GM18526 (cell line): Measurements from ENCODE around the gene PTDSS2.

Experiments used
- POLR2A ChIP-seq: IDR thresholded peaks from 3 replicates; pipeline ENCODE4 v1.6.1; 2011; ENCODE audit not compliant: insufficient read length; ENCODE audit errors: extremely low read depth

PTDSS2 gene

DNA sequence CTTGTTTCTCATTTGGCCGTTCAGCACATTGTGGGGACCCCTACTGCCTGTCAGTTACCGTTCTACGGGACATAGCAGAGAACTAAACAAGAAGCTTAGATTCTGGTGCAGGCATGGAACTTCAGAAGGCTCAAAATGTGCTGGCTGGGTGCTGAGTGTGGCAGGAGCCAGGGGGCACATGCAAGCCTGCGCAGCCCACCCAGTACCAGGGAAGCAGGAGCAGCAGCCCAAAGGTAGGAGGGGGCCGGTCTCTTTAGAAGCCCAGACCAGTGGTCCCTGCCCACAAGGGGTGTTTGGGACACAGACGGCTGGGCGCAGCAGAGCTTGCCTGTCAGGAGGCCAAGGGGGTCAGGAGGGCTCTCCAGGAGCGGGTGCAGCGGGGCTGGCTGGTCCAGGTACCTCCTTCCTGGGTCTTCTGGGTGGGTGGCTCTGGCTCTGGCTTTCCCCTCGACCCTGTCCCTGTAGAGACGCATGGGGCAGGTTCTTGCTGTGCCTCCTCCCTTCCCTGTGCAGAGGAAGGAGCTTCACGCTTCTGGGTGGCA is 2.2 kb downstream of the PTDSS2 start:
- TF ChIP-seq POLR2A, result no peak

DNA sequence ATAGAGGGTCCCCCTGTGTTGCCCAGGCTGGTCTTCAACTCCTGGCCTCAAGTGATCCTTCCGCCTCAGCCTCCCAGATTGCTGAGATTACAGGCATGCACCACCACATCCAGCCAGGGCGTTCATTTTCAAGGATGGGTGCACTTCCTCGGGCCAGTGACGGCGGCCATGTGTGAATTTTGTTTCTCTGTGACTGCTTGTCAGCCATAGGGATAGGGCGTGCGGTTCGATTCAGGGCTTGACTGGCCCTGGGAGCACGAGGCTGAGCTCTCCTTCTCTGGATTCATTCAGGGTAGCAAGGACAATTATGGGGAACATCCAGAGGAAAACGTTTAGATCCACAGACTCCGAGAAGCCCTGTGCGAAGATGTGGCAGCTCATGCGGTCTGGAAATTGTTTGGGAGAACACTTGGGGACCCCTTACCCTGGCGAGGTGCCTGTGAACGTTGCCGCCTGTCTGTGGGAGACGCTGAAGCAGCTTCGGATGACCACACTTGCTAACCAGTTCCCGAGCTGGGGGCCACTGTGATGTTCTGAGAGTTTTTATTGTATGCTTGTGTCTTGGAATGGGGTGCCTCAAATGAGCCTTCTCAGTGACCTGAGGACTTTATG is 2.9 kb downstream of the PTDSS2 start:
- TF ChIP-seq POLR2A, result no peak

DNA sequence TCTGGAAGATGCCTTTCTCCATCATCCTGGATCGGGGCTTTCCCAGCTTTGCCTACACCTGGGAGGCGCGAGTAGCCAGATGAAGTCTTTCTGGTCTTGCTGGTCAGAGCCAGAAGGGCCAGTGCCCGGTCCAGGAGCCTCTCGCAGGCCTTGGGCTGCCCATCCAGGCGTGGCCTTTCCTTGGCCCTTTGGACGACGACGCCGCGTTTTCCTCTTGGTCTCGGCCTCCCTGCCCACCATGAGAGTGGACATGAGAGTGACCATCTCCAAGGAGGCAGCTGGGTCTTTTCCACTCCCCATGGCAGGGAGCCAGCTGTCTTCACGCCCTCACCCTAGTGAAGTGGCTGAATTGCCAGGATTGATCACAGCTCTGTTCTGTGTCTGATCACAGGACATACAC is 3.5 kb downstream of the PTDSS2 start:
- no peak for TF ChIP-seq POLR2A

DNA sequence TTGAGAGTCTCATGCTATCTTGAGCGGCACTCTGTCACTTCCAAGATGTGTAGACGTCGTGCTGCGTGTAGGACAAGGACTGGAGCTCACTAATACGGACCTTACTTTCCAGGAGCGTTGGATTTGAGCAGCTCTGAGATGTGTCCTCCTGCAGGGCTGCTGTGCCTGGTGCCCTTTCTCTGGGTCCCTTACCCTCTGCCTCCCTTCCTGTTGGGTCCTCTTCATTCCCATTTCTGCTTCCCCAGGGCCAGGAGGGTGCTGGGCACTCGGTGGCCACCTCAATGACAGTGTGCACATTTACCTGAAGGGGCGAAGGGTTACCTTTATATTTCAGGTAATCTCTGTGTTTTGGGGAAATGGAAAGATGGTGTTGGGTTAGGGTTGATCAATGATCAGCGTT is 4.0 kb downstream of the PTDSS2 start:
- no peak for TF ChIP-seq POLR2A

DNA sequence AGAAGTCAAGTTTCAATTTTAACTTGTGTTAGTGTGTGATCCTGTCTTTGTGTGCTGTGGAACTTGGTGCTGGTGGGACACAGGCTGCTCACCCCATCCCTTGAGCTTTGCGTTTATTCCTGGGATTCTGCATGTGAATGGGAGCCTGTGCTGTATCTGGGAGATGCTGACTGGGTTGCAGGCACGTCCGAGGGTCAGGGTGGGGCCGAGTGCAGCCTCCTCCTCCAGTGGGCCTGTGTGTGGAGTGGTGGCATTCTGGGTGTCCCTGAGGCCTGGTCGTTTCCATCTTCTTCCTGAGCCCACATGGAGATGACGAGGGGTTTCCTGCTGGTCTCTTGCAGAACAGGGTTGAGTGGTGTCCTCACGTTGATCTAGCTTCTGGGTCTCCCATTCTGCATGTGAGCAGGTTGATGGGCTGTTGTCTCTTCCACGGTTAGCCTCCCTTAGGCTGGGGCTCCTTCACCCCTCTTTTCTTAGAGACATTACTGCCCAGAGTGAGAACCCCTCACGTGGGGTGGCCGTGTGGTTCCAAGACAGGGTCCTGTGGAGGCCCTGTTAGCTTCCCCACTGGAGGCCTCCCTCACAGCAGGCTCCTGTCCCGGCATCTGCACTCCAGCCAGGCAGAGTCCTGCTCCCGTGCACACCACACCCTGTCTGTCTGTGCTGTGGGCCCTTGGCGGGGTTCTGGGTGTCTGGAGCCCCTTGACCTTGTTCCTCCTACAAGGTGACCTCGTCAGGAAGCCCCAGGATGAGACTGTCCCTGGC is 4.9 kb downstream of the PTDSS2 start:
- no peak for TF ChIP-seq POLR2A

DNA sequence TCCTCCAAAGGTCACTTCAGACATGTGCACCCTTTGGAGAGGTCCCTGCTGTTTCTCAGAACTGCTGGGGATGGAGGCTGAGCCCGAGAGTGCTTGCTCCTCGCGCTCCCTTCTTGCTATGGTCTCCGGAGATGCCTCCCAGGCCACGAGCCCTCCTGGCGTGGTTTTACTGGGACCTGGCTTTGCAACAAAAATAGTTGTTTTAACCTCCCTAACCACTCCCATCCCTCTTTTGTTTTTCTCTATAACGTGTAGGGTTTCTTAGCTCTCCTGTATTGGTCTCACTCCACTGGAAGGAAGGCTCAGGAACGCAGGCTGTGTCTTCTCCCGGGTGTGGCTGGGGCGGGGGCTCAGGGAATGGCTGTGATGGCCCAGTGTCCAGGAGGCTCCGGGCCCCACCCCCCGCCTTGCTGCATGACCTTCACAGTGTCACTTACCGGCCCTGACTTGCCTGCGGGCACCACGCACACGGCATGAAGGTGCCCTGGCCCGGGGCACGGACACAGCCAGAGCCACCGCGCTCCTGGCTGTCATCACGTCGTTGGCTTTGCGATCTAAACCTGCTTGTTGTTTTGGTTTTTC is 5.6 kb downstream of the PTDSS2 start:
- TF ChIP-seq POLR2A, result no peak

DNA sequence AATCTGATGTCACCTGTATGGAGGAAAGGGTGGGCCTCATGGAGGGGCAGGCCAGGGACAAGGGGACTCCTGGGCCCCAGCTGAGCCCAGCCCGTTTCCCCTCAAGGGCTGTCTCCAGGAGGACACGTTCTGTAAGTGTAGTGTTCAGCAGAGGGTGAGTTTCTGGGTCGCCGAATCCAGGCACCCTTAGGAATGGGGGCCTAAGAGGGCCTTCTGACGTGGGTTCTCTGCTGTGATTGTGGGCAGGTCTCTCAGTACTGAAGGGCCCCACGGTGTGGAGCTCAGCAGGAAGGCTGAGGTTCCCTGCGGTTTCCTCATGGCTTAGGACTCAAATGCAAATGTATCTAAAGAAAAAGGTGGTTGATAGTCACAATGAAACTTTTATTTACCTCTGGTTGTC is 6.5 kb downstream of the PTDSS2 start:
- TF ChIP-seq POLR2A, result no peak

DNA sequence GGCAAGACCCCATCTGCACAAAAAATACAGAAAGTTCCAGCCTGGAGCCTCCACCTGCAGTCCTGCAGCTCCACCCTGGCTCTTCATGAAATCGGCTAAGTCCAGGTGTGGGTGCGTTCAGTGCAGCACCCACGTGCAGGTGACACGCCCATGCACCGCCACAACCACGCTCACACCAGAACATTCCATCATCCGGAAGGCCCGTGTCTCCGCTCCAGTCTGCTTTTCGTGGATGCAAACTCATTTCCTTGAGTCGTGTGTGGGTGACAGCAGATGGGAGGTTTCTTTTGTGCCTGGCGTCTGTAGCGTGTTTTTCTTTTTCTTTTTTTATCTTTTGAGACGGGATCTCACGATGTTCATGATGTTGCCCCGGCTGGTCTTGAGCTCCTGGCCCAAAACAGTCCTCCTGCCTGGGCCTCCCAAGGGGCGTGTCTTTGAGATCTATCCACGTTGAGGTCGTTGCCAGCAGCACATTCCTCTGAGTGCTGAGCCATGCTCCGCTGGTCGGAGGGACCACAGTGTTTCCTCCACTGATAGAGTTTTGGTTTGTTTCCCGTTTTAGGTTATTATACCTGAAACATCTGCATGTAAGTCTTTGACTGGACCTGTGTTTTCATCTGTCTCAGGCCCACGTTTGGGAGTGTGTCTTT is 7.2 kb downstream of the PTDSS2 start:
- no peak for TF ChIP-seq POLR2A

DNA sequence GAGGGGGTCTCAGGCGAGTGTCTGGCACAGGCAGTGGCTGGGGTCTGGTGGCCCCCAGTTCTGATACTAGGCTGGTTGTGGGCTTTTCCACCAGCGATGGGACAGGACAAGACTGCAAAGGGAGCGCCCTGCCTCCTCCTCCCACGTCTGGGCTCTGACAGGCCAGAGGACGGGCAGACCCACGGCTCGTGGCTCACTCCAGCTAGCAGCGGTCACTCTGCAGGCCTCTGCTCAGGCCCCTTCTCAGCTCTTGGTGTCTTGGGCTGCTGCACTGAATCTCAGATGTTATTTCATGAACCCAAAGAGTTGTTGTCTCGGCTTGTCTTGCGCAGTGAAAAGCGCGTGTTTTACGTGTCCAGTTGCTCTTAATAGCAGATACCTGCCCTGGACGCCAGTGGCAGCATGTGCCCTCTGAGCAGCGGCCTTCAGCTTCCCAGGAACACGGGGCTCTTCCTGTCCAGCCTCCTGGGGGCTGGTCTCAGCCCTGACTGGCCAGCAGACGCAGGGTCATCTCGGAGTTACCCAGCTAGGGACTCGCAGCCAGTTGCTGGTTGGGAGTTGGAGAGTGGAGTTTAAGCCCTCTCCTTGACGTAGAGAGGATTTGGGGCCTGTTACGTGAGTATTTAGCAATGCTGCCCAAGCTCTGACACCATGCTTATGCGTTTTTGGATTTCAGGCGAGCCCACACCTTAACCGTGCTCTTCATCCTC is 9.6 kb downstream of the PTDSS2 start:
- no peak for TF ChIP-seq POLR2A

DNA sequence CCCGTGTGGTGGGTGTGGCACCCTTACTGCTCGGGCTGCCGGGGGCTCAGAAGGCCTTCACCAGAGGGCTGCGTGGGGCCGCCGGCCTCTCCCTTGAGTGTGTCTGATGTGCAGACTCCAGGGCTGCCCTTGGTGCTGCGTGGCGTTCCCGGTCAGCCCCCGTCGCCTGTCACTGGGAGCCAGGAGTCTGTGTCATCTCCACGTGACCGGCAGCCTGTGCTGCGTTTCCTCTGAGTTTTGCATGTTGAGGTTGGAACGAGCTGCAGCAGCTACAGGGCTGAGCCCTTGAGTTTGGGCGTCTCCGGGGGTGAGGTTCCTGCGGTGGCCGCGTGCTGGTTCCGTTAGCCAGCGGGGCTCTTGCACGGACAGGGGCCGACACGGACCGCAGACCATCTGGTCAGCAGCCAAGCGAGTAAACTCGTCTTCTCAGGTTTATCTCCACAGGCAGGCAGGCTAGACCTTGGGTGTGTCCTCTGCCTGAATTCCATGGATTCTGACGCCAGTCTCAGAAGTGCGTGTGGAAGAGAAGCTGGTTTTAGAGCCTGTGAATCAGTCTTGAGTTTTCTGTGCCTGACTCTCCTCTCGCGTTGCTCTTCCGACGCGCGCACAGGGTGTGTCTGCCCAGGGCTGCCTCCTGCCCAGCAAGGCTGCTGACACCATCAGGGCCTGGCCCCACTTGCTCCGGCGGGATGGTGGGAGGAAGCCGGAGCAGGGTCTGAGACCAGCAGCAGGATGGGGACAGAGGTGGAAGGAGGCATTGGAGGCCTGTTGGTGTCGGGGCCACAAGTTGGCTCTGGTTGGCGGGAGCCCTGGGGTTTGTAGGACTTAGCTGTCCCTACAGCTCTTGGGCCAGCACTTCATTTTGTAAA is 10.5 kb downstream of the PTDSS2 start:
- TF ChIP-seq POLR2A, result no peak

DNA sequence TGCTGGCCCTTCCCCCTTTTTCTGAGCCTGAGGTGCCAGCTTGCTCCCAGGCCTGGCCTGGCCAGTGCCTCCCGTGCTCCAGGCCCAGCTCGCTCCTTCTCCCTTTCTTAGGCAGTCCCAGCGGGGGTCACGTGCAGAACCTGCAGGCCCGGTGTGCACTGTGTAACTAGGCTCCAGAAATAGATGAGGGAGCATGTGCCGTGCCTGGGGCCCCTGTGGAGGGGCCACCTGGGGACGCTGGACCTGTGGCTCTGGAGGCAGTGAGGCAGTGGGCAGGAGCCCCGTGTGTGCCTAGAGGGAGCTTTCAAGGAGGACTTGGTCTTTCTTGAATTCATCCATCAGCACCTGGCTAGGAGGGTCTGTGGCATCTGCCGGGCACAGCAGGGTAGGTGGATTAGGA is 11.5 kb downstream of the PTDSS2 start:
- no peak for TF ChIP-seq POLR2A

DNA sequence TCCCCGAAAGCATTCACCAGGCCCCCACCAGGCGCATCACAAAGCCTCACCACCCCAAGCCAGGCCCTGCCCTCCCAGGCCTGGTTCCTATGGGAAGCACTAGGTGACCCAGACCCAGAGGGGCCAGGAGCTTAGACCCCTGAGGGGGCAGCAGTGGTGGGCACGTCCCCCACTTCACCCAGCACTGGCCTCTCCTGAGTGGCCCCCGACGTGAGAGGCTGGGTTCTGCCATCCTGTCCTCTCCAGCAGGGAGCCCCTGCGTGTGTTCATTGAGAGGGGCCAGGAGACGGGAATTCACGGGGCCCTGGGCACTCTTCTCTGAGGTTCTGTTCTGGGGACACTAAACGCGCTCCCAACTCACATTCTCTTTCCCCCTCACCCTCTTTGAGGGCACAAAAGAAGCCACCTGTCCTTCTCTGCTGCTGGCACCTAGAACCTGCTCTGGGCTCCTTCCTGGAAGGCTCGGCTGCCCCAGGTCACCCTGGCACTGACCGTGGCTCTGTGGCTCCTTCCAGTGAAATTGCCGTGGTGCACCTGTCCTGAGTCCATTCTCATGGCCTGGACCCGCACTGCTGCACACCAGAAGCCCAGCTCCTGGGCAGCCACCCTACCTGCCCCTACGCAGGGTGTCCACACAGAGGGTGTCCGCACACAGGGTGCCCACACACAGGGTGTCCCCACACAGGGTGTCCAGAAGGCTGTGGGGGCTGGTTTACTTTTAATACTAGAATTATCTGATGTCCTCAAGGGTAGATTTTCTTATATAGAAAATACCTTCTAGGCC is 12.2 kb downstream of the PTDSS2 start:
- no peak for TF ChIP-seq POLR2A

DNA sequence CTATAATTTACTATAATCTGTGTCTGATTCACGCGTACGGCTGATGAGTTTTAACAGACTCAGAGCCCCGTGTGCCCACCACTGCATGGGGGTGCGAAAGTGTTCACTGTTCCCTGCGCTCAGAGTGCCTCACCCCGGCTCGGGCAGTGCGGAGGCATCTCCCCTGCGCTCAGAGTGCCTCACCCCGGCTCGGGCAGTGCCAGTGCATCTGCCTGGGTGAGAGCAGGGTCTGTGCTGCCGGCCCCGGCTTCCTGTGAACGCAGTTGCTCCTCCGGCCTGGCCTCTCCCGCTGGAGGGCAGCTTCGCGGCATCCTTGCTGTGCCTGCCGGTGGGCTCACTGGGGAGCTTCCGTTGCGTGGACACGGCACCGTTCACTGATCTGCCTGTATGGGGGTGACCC is 14.2 kb downstream of the PTDSS2 start:
- TF ChIP-seq POLR2A, result no peak
